Mucosa of stomach (tissue), 1 donor: ENCODE results near the gene THEMIS.

Experiments used
- H3K27me3 ChIP-seq: one replicate; pipeline ENCODE4 v1.7.0; 2013; ENCODE audit warnings: mild to moderate bottlenecking, low read length; ENCODE audit not compliant: control insufficient read depth, insufficient read depth
- H3K36me3 ChIP-seq: one replicate; pipeline ENCODE4 v1.7.0; 2013; ENCODE audit warnings: low read length; ENCODE audit not compliant: control insufficient read depth, insufficient read depth
- H3K4me1 ChIP-seq: one replicate; pipeline ENCODE4 v1.7.0; 2013; ENCODE audit warnings: mild to moderate bottlenecking, low read length; ENCODE audit not compliant: control insufficient read depth, insufficient read depth
- H3K4me3 ChIP-seq: one replicate; pipeline ENCODE4 v1.7.0; 2013; ENCODE audit warnings: low read length
- H3K9ac ChIP-seq: one replicate; pipeline ENCODE4 v1.7.0; 2013; ENCODE audit warnings: mild to moderate bottlenecking, low read length, moderate library complexity
- H3K9me3 ChIP-seq: one replicate; pipeline ENCODE4 v1.7.0; 2013; ENCODE audit warnings: mild to moderate bottlenecking, low read length, moderate library complexity; ENCODE audit not compliant: control insufficient read depth
- donor health status: Pancreatic carcinoma.

Gene THEMIS

DNA sequence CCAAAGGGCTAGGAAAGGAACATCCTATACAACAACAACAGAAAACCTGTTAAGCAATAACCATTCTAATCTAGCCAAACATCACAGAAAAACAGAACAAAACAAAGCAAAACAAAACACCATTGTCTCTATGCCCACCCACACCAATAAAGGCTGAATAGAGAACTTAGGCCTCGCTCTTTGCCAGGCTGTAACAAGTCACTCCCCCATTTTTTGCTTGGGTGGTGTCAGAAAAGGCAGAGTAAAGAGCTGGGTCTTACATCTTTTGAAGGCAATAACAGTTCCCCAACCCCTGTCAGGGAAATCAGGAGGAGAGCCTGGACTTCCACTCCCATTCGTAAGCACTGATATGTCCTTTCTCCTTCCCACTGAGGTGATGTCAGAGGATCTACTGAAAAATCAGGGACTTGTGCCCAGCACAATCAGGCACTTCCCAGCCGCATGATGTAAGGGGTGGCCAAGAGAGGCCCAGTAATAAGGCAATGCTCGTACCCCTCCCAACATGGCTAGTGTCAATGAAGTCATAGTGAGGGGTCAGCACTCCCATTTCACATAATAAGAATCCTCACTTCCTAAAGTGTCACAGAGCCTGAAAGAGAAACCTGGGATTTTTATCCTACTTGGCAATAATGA lies 31.0 kb downstream of the THEMIS start:
- Histone ChIP-seq H3K9ac (no peak overlapping the region), H3K27me3 (no peaks in the 10 kb centered on the region), H3K9me3 (no peaks in the 10 kb centered on the region), H3K4me3 (no peak overlapping the region), H3K4me1 (no peaks in the 10 kb centered on the region), H3K36me3 (no peaks in the 10 kb centered on the region)

- Histone ChIP-seq H3K4me1 (no peaks in the 10 kb centered on the region), H3K9ac (no peak overlapping the region), H3K4me3 (no peak overlapping the region), H3K36me3 (no peaks in the 10 kb centered on the region), H3K27me3 (no peaks in the 10 kb centered on the region), H3K9me3 (no peaks in the 10 kb centered on the region)
Observed at GRCh38 chr6:127869183-127869582, 31.7 kb downstream of the THEMIS start.

DNA sequence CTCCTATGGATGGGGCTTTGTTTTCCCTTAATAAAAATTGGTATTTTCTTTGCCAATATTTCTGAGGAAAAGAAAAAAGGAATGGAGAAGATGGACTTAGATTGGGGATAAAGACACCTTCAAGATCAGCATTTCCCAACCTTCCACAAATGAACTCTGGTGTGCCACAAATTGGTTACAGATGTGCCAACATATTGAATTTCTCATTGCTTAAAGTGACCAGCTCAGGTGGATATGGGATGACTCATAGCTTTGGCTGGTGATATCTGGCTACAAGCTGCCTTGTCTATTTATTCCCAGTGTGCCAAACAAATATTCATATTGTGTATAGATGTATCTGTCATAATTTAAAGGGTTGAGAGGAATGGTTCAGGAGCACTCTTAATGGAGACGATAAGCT lies 32.5 kb downstream of the THEMIS start:
- Histone ChIP-seq H3K9ac (no peak overlapping the region), H3K4me3 (no peak overlapping the region), H3K9me3 (no peaks in the 10 kb centered on the region), H3K36me3 (no peaks in the 10 kb centered on the region), H3K4me1 (no peaks in the 10 kb centered on the region), H3K27me3 (no peaks in the 10 kb centered on the region)

GRCh38 chr6:127866766-127867165 lies 34.1 kb downstream of the THEMIS start:
- H3K4me1 ChIP-seq: no peaks in the 10 kb centered on the region
- H3K9me3 ChIP-seq: no peaks in the 10 kb centered on the region
- no peak overlapping the region for H3K4me3 ChIP-seq
- no peaks in the 10 kb centered on the region for H3K27me3 ChIP-seq
- no peak overlapping the region for H3K9ac ChIP-seq
- no peaks in the 10 kb centered on the region for H3K36me3 ChIP-seq

- no peaks in the 10 kb centered on the region for H3K4me1 ChIP-seq
- no peak overlapping the region for H3K9ac ChIP-seq
- no peak overlapping the region for H3K4me3 ChIP-seq
Observed at GRCh38 chr6:127865108-127865507, 35.8 kb downstream of the THEMIS start.

GRCh38 chr6:127864701-127865100 lies 36.2 kb downstream of the THEMIS start:
- Histone ChIP-seq H3K4me1 (no peaks in the 10 kb centered on the region), H3K9ac (no peak overlapping the region)

More at GRCh38 chr6:127865108-127865507, 35.8 kb downstream of the THEMIS start:
- no peaks in the 10 kb centered on the region for H3K36me3 ChIP-seq
- no peaks in the 10 kb centered on the region for H3K27me3 ChIP-seq
- no peaks in the 10 kb centered on the region for H3K9me3 ChIP-seq

GRCh38 chr6:127860723-127861122 lies 40.1 kb downstream of the THEMIS start:
- Histone ChIP-seq H3K36me3 (no peaks in the 10 kb centered on the region), H3K9me3 (no peaks in the 10 kb centered on the region), H3K4me3 (no peak overlapping the region), H3K9ac (no peak overlapping the region), H3K27me3 (no peaks in the 10 kb centered on the region), H3K4me1 (no peaks in the 10 kb centered on the region)

More at GRCh38 chr6:127864701-127865100, 36.2 kb downstream of the THEMIS start:
- Histone ChIP-seq H3K36me3 (no peaks in the 10 kb centered on the region), H3K4me3 (no peak overlapping the region), H3K9me3 (no peaks in the 10 kb centered on the region), H3K27me3 (no peaks in the 10 kb centered on the region)

DNA sequence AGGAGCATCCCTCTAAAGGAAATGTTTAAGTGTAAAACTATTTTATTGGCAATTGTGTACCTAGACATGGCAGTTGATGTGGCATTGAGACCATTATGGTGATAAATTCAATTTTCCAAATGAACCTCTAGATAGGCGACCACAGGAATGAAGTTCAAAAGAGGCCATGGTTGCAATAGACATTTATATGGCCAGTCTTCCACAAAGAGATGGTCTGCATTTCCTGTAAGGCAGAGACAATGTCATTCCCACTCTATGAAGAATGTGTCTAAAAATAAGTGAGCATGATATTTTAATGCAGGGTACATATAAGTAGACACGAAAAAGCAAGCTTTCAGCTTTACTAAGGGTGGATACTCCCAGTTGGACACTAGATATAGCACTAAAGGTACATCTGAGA lies 40.9 kb downstream of the THEMIS start:
- H3K36me3 ChIP-seq: no peaks in the 10 kb centered on the region
- H3K9ac ChIP-seq: no peak overlapping the region
- no peaks in the 10 kb centered on the region for H3K4me1 ChIP-seq
- H3K27me3 ChIP-seq: no peaks in the 10 kb centered on the region
- H3K4me3 ChIP-seq: no peak overlapping the region
- H3K9me3 ChIP-seq: no peaks in the 10 kb centered on the region

GRCh38 chr6:127858727-127859391 lies 42.0 kb downstream of the THEMIS start:
- H3K9me3 ChIP-seq: no peaks in the 10 kb centered on the region
- no peak overlapping the region for H3K9ac ChIP-seq
- no peaks in the 10 kb centered on the region for H3K27me3 ChIP-seq
- no peaks in the 10 kb centered on the region for H3K36me3 ChIP-seq
- H3K4me1 ChIP-seq: no peaks in the 10 kb centered on the region
- H3K4me3 ChIP-seq: no peak overlapping the region

DNA sequence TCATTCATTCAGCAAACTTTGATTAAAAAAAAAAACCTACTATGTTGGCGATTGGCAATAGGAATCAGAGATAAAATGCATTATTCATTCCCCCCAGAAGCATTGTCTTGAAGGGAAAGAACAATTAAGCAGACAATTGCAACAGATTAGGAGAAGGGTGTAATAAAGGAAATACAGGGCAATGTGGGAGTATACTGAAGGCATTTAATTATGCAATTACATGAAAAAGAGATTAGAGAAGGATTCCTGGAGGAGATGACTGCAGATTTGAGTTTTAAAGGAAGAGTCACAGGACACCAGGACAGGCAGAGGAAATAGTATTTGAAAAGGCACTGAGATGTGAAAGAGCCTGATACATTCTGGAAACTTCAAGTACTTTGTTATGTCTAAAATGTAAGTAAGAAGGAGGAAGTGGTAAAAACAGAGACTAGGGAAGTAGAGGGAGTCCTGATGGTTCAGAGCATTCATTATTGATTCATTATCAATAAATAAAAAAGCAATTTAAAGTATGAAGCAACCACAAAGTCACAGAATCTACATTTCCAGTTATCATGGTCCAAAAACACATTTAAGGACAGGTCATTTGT lies 43.7 kb downstream of the THEMIS start:
- H3K9ac ChIP-seq: no peak overlapping the region
- H3K4me3 ChIP-seq: no peak overlapping the region
- H3K4me1 ChIP-seq: no peaks in the 10 kb centered on the region
- H3K27me3 ChIP-seq: no peaks in the 10 kb centered on the region
- H3K9me3 ChIP-seq: no peaks in the 10 kb centered on the region
- no peaks in the 10 kb centered on the region for H3K36me3 ChIP-seq

- Histone ChIP-seq H3K9me3 (no peaks in the 10 kb centered on the region), H3K27me3 (no peaks in the 10 kb centered on the region), H3K4me3 (no peak overlapping the region), H3K4me1 (no peaks in the 10 kb centered on the region), H3K36me3 (no peaks in the 10 kb centered on the region), H3K9ac (no peak overlapping the region)
Observed at GRCh38 chr6:127855542-127856159, 45.2 kb downstream of the THEMIS start.

DNA sequence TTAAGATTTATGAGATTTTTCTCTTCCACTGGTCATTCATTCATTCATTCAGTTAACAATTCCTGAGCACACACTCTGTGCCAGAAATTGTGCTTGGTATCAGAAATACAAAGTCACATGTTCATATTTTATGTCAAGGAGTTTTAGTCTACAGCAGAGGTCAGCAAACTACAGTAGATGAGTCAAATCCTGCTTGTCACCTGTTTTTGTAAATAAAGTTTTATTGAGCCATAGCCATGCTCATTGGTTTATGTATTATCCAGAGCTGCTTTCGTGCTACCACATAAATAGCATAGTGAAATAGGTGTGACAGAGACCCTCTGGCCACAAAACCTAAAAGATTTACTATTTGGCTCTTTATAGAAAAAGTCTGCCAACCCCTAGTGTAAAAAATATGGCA lies 46.8 kb downstream of the THEMIS start:
- Histone ChIP-seq H3K9ac (no peak overlapping the region), H3K9me3 (no peaks in the 10 kb centered on the region), H3K27me3 (no peaks in the 10 kb centered on the region), H3K4me1 (no peaks in the 10 kb centered on the region), H3K36me3 (no peaks in the 10 kb centered on the region), H3K4me3 (no peak overlapping the region)
